Measurements from ENCODE around the gene SCOC.

SCOC gene

DNA sequence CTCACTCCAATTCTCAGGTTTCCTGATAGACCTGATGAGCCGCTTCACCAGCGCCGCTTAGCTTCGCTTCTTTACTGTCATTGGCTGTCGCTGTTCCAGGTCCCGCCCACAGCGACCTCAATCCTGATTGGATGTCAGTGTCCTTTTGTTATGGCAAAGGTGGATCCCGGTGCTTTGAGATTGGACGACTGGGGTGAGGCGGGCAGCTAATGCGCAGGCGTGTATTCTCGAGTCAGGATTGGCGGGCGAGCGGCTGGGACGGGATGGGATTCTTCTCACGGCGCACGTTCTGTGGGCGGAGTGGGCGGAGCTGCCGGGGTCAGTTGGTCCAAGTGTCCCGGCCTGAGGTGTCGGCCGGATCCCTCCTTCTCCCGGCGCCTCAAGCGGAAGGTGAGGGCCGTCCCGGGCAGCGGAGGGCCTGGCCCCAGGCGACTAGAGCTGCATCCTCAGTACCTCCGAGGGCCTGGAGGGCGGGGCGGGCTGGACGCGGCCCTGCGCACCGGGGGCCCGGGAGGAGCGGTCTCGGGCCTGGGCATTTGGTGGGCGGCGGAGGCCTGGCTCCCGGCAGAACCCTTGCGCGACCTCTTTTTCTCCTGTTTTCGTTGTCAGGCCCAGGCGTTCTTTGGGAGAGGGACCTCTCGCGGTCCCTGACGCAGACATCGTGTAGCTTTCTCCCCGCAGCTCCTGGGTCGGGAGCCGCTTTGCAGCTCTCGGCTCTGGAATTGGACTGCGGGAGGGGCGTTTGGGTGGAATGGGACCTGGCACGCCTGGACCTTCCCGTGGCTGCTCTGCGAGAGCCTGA, at the start of gene SCOC:
SCOC (plus strand) TSS at position 319 of the 802 bp plus-strand sequence. CDS start 5,525 bp downstream, outside the sequence.
- ATAC-seq, result peak; percentile 95
- TF ChIP-seq ZNF70 (CRISPR knock-in tag; IDR thresholded peaks at IDR 0.05) (0 out of 2 replicates have a peak, but pooled peaks have one; percentile 10), RARB (CRISPR knock-in tag; IDR thresholded peaks at IDR 0.05) (no peak), PPARA (CRISPR knock-in tag; IDR thresholded peaks at IDR 0.05; ENCODE audit: borderline replicate concordance) (no peak), TCF4 (CRISPR knock-in tag; IDR thresholded peaks at IDR 0.05; ENCODE audit: borderline replicate concordance) (no peak), TOX (CRISPR knock-in tag; IDR thresholded peaks at IDR 0.05; ENCODE audit: borderline replicate concordance) (no peak)
- TF ChIP-seq, protein P1, sequence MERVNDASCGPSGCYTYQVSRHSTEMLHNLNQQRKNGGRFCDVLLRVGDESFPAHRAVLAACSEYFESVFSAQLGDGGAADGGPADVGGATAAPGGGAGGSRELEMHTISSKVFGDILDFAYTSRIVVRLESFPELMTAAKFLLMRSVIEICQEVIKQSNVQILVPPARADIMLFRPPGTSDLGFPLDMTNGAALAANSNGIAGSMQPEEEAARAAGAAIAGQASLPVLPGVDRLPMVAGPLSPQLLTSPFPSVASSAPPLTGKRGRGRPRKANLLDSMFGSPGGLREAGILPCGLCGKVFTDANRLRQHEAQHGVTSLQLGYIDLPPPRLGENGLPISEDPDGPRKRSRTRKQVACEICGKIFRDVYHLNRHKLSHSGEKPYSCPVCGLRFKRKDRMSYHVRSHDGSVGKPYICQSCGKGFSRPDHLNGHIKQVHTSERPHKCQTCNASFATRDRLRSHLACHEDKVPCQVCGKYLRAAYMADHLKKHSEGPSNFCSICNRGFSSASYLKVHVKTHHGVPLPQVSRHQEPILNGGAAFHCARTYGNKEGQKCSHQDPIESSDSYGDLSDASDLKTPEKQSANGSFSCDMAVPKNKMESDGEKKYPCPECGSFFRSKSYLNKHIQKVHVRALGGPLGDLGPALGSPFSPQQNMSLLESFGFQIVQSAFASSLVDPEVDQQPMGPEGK (CRISPR knock-in tag; IDR thresholded peaks at IDR 0.05; ENCODE audit: borderline replicate concordance), result no peak

DNA sequence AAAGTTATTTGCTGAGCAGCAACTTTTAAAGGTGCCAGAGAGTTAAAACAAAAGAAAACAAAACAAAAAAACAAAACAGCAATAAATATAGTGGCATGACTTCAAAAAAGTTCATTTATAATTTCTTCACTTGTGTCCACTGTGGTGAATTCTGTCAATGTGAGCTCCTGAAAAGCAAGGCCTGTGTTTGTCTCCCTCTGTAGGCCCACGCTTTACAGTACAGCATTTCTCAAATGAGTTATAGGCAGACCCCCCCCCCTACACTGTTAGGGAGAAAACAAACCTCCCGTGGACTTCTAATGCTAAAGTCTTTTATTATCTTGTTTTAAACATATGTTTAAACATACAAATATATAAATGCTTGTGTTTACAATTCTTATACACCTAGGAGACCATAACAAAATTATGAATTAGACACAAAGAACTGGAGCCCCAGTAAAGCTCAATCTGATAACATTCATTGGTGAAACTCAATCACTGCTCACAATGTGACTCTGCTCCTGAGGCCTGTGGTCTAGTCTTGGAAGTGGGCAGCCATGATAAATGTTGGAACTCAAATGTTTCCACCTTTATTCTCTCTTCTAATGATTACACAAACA, 47.0 kb upstream of the SCOC start:
- TF ChIP-seq OSR1 (CRISPR knock-in tag; IDR thresholded peaks at IDR 0.05), result no peak
- no peak for TF ChIP-seq ARNTL (CRISPR knock-in tag; IDR thresholded peaks at IDR 0.05; ENCODE audit: borderline replicate concordance, low read depth)
- TF ChIP-seq, protein P2, sequence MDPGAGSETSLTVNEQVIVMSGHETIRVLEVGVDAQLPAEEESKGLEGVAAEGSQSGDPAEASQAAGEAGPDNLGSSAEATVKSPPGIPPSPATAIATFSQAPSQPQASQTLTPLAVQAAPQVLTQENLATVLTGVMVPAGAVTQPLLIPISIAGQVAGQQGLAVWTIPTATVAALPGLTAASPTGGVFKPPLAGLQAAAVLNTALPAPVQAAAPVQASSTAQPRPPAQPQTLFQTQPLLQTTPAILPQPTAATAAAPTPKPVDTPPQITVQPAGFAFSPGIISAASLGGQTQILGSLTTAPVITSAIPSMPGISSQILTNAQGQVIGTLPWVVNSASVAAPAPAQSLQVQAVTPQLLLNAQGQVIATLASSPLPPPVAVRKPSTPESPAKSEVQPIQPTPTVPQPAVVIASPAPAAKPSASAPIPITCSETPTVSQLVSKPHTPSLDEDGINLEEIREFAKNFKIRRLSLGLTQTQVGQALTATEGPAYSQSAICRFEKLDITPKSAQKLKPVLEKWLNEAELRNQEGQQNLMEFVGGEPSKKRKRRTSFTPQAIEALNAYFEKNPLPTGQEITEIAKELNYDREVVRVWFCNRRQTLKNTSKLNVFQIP (CRISPR knock-in tag; IDR thresholded peaks at IDR 0.05; ENCODE audit: borderline replicate concordance, low read depth), result no peak
- TF ChIP-seq CSDC2 (CRISPR knock-in tag; IDR thresholded peaks at IDR 0.05), result no peak
- TF ChIP-seq RARB (CRISPR knock-in tag; IDR thresholded peaks at IDR 0.05), result no peak
- no peak for TF ChIP-seq ZFP30 (CRISPR knock-in tag; IDR thresholded peaks at IDR 0.05)
- TF ChIP-seq ISL1 (CRISPR knock-in tag; IDR thresholded peaks at IDR 0.05), result no peak
- no peak for TF ChIP-seq ESRRG (CRISPR knock-in tag; IDR thresholded peaks at IDR 0.05)
- no peak for TF ChIP-seq SNAI2 (CRISPR knock-in tag; IDR thresholded peaks at IDR 0.05)
- TF ChIP-seq GLIS3 (CRISPR knock-in tag; IDR thresholded peaks at IDR 0.05), result no peak
- TF ChIP-seq TCF4 (CRISPR knock-in tag; IDR thresholded peaks at IDR 0.05; ENCODE audit: borderline replicate concordance), result no peak
- TF ChIP-seq ZNF8 (CRISPR knock-in tag; IDR thresholded peaks at IDR 0.05), result no peak
- no peak for TF ChIP-seq BACH2 (CRISPR knock-in tag; IDR thresholded peaks at IDR 0.05; ENCODE audit: borderline replicate concordance)
- no peak for TF ChIP-seq PPARA (CRISPR knock-in tag; IDR thresholded peaks at IDR 0.05; ENCODE audit: borderline replicate concordance)
- ATAC-seq, result peak; percentile 99

DNA sequence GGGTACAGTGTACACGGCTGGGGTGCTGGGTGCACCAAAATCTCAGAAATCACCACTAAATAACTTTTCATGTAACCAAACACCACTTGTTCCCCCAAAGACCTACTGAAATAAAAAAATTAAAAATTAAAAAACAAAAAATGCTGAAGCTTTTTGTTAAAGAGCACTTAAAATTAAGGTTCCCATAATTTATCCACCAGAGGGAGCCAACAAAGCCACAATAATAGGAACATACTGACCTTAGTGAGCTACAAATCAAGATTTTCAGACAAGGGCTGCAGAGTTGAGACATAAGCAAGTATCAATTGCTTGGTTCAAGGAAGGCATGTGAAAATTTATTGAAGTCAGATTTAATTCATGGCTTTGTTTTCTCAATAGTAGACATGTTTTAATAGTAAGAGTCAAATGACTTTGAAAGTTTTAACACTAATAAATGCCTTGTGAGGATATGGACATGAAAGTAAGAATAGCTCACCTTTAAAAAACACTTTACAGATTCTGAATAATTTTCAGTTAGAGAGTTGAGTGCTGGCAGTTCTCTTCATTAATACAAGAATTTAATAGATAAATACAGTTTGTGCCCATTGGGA, 43.0 kb upstream of the SCOC start:
- TF ChIP-seq CSDC2 (CRISPR knock-in tag; IDR thresholded peaks at IDR 0.05) (no peak), TOX (CRISPR knock-in tag; IDR thresholded peaks at IDR 0.05; ENCODE audit: borderline replicate concordance) (no peak), ZFP3 (CRISPR knock-in tag; IDR thresholded peaks at IDR 0.05) (no peak), ZNF565 (CRISPR knock-in tag; conservative IDR thresholded peaks at IDR 0.05; ENCODE audit: low read depth) (no peak)
- TF ChIP-seq, protein P3, sequence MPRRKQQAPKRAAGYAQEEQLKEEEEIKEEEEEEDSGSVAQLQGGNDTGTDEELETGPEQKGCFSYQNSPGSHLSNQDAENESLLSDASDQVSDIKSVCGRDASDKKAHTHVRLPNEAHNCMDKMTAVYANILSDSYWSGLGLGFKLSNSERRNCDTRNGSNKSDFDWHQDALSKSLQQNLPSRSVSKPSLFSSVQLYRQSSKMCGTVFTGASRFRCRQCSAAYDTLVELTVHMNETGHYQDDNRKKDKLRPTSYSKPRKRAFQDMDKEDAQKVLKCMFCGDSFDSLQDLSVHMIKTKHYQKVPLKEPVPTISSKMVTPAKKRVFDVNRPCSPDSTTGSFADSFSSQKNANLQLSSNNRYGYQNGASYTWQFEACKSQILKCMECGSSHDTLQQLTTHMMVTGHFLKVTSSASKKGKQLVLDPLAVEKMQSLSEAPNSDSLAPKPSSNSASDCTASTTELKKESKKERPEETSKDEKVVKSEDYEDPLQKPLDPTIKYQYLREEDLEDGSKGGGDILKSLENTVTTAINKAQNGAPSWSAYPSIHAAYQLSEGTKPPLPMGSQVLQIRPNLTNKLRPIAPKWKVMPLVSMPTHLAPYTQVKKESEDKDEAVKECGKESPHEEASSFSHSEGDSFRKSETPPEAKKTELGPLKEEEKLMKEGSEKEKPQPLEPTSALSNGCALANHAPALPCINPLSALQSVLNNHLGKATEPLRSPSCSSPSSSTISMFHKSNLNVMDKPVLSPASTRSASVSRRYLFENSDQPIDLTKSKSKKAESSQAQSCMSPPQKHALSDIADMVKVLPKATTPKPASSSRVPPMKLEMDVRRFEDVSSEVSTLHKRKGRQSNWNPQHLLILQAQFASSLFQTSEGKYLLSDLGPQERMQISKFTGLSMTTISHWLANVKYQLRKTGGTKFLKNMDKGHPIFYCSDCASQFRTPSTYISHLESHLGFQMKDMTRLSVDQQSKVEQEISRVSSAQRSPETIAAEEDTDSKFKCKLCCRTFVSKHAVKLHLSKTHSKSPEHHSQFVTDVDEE (CRISPR knock-in tag; IDR thresholded peaks at IDR 0.05), result no peak
- TF ChIP-seq, protein P4, sequence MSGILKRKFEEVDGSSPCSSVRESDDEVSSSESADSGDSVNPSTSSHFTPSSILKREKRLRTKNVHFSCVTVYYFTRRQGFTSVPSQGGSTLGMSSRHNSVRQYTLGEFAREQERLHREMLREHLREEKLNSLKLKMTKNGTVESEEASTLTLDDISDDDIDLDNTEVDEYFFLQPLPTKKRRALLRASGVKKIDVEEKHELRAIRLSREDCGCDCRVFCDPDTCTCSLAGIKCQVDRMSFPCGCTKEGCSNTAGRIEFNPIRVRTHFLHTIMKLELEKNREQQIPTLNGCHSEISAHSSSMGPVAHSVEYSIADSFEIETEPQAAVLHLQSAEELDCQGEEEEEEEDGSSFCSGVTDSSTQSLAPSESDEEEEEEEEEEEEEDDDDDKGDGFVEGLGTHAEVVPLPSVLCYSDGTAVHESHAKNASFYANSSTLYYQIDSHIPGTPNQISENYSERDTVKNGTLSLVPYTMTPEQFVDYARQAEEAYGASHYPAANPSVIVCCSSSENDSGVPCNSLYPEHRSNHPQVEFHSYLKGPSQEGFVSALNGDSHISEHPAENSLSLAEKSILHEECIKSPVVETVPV (CRISPR knock-in tag; IDR thresholded peaks at IDR 0.05), result no peak
- peak; percentile 70 for ATAC-seq

Data from SK-N-SH treated with all-trans-retinoic acid at 6 μM for 48 hours (cell line).